Endothelial cell of umbilical vein (primary cell): ENCODE results near the gene STAB2. TPM values are rescaled to one million over a fixed set of nuclear protein-coding genes. Genes with fewer than 3 reads are reported as not detected.

ENCODE experiments used
- BruUV-seq: library from RNA; stranded (reverse); fragments of 400-500 nt; replicated peaks from 2 replicates; lab custom pipeline; 2021; lab: Mats Ljungman, UMichigan
- CTCF ChIA-PET: fragments of 300-600, 350-600 bp; sonication (Branson Sonifier 250); formaldehyde crosslinking; loops from one replicate; lab custom pipeline; 2021; ENCODE audit warnings: antibody characterized with exemption, inconsistent platforms; lab: Charles Lee
- POLR2A ChIA-PET: fragments of 300-600, 350-600 bp; sonication (Branson Sonifier 250); formaldehyde crosslinking; loops from one replicate; lab custom pipeline; 2021; ENCODE audit warnings: antibody characterized with exemption, inconsistent platforms; lab: Charles Lee
- DNase-seq: peaks from one replicate; pipeline ENCODE4 v3.0.0-alpha.2; 2011; ENCODE audit warnings: low read depth, low spot score
- FAIRE-seq: peaks from 2 replicates; lab custom pipeline; 2011; peaks lifted over from hg19 to GRCh38; lab: Jason Lieb, UNC
- H2AFZ ChIP-seq: 2 replicates; pipeline ENCODE4 v1.6.0; 2012; ENCODE audit warnings: low read depth, low read length, control low read depth, inconsistent platforms
- H3K27ac ChIP-seq: 2 replicates; pipeline ENCODE4 v1.5.1; 2011; ENCODE audit warnings: low read depth, mild to moderate bottlenecking, control low read depth, low read length, moderate library complexity; ENCODE audit not compliant: insufficient read depth
- H3K27me3 ChIP-seq, 2 experiments: 2 replicates each; pipeline versions ENCODE4 v1.6.0 to v1.6.1; 2011; ENCODE audit warnings: low read length in 2 of 2, mixed read lengths in 1 of 2; ENCODE audit not compliant: control insufficient read depth in 2 of 2, insufficient read depth in 2 of 2
- H3K36me3 ChIP-seq, 2 experiments: 2 replicates in 1 of 2; 3 replicates in 1 of 2; pipeline ENCODE4 v1.5.1; 2011; ENCODE audit warnings: low read length in 2 of 2, mild to moderate bottlenecking in 1 of 2, moderate library complexity in 1 of 2; ENCODE audit not compliant: control insufficient read depth in 2 of 2, insufficient read depth in 2 of 2; ENCODE audit errors: extremely low read depth in 1 of 2
- H3K4me1 ChIP-seq: 3 replicates; pipeline ENCODE4 v1.5.1; 2011; ENCODE audit warnings: mild to moderate bottlenecking, low read length; ENCODE audit not compliant: control insufficient read depth, insufficient read depth; ENCODE audit errors: extremely low read depth
- H3K4me2 ChIP-seq: 2 replicates; pipeline ENCODE4 v1.6.1; 2011; ENCODE audit warnings: low read length, control low read depth, mixed read lengths; ENCODE audit not compliant: insufficient read depth
- H3K4me3 ChIP-seq, 3 experiments: fragments of 200-600 bp in 1 of 3; sonication (generic), shearing (Covaris generic) in 1 of 3; replicated peaks in 1 of 3; 2 replicates each; pipeline ENCODE4 v1.5.1; 2011 to 2016; ENCODE audit warnings: control low read depth in 3 of 3, low read length in 3 of 3, mild to moderate bottlenecking in 2 of 3, inconsistent platforms in 1 of 3, low read depth in 1 of 3, moderate library complexity in 1 of 3; ENCODE audit not compliant: insufficient read depth in 1 of 3
- H3K79me2 ChIP-seq: 2 replicates; pipeline ENCODE4 v1.6.0; 2012; ENCODE audit warnings: low read length, inconsistent platforms; ENCODE audit not compliant: control insufficient read depth, insufficient read depth
- H3K9ac ChIP-seq: replicated peaks from 2 replicates; pipeline ENCODE3; 2011; ENCODE audit warnings: low read length, control low read depth; ENCODE audit not compliant: insufficient read depth; ENCODE audit errors: extremely low read depth
- H3K9me1 ChIP-seq: replicated peaks from 3 replicates; pipeline ENCODE4 v1.6.0; 2011; ENCODE audit warnings: mild to moderate bottlenecking, low read length; ENCODE audit not compliant: control insufficient read depth, insufficient read depth; ENCODE audit errors: extremely low read depth
- H3K9me3 ChIP-seq: replicated peaks from 2 replicates; pipeline ENCODE4 v1.5.1; 2012; ENCODE audit warnings: low read length, inconsistent platforms; ENCODE audit not compliant: control insufficient read depth, insufficient read depth
- H4K20me1 ChIP-seq: replicated peaks from 2 replicates; pipeline ENCODE3; 2011; ENCODE audit warnings: mild to moderate bottlenecking, low read length; ENCODE audit not compliant: control insufficient read depth, insufficient read depth; ENCODE audit errors: extremely low read depth
- CTCF ChIP-seq, 2 donors: IDR thresholded peaks; 1 replicate in 1 of 2; 2 replicates in 1 of 2; pipeline ENCODE4 v1.5.1; 2011; ENCODE audit warnings: low read length in 2 of 2, mild to moderate bottlenecking in 2 of 2, moderate library complexity in 2 of 2, control low read depth in 1 of 2, inconsistent platforms in 1 of 2, low read depth in 1 of 2; ENCODE audit not compliant: insufficient read depth in 1 of 2; ENCODE audit errors: extremely low read depth in 1 of 2
- EZH2 ChIP-seq: IDR thresholded peaks from 2 replicates; pipeline ENCODE4 v1.6.1; 2012; ENCODE audit warnings: borderline replicate concordance, low read depth, mild to moderate bottlenecking, moderate library complexity, low read length, inconsistent platforms; ENCODE audit not compliant: severe bottlenecking
- FOS ChIP-seq: IDR thresholded peaks from 2 replicates; pipeline ENCODE4 v1.6.1; 2011; ENCODE audit warnings: mild to moderate bottlenecking, low read length, moderate library complexity, borderline replicate concordance; ENCODE audit not compliant: insufficient read depth
- GATA2 ChIP-seq: IDR thresholded peaks from 2 replicates; pipeline ENCODE4 v1.7.0; 2011; ENCODE audit warnings: low read depth, mild to moderate bottlenecking, moderate library complexity, mixed read lengths, low read length; ENCODE audit not compliant: insufficient read length, insufficient read depth
- JUN ChIP-seq: IDR thresholded peaks from 2 replicates; pipeline ENCODE4 v1.6.1; 2011; ENCODE audit warnings: borderline replicate concordance, low read depth; ENCODE audit not compliant: insufficient read length, insufficient read depth
- MAX ChIP-seq: IDR thresholded peaks from 2 replicates; pipeline ENCODE4 v1.6.1; 2011; ENCODE audit not compliant: insufficient read depth, insufficient read length
- MYC ChIP-seq: IDR thresholded peaks from one replicate; pipeline ENCODE4 v1.6.1; 2011; ENCODE audit warnings: mild to moderate bottlenecking, low read depth, low read length
- POLR2A ChIP-seq: IDR thresholded peaks from 2 replicates; pipeline ENCODE4 v1.6.1; 2012; ENCODE audit warnings: low read depth, mild to moderate bottlenecking, control low read depth, low read length
- POLR2AphosphoS5 ChIP-seq: IDR thresholded peaks from 2 replicates; pipeline ENCODE4 v1.6.1; 2012; ENCODE audit warnings: low read depth, mild to moderate bottlenecking, control low read depth, low read length, moderate library complexity; ENCODE audit not compliant: insufficient read depth
- dilution Hi-C: fragments of 300-500 bp; cut with MboI; formaldehyde crosslinking; loops from one replicate; pipeline ENCODE4 v1.15.0; 2019; ENCODE audit warnings: low sequenced_read_pairs; ENCODE audit not compliant: extremely low pct_ligation_motif_present
- intact Hi-C: fragments of 100-400 bp; cut with micrococcal nuclease; formaldehyde crosslinking; loops from one replicate; pipeline ENCODE4 v1.10.0; 2022
- polyA plus RNA-seq, 4 experiments: library from polyadenylated mRNA; depleted of rRNA in 3 of 4; stranded (reverse) in 3 of 4; unstranded in 1 of 4; fragments of >200 nt; gene quantifications; 2 replicates each; pipeline versions ENCODE4 v1.2.1 to v1.2.3, GENCODE V29; 2011 to 2012; ENCODE audit warnings: missing spikeins in 1 of 4
- total RNA-seq: library from RNA; stranded (reverse); gene quantifications from 2 replicates; pipeline ENCODE4 v1.2.3, GENCODE V29; 2021

The STAB2 gene
- total and polyA plus RNA-seq, 2 donors (not counting 3 experiments of a cell fraction or from before 2014, with no cell fraction given) = 0.01 TPM; not detected in 1

GRCh38 chr12:103813949-103814348 is 226.9 kb downstream of the STAB2 start:
- Histone ChIP-seq H3K27me3 (no peaks in the 10 kb centered on the region), H3K79me2 (no peaks in the 10 kb centered on the region), H3K27ac (no peak overlapping the region), H3K4me1 (no peaks in the 10 kb centered on the region), H3K36me3 (peaks cover 0 to 2% of the 10 kb centered on the region in 2 experiments), H3K9me1 (no peaks in the 10 kb centered on the region), H3K9me3 (no peaks in the 10 kb centered on the region), H3K4me2 (no peak overlapping the region), H4K20me1 (no peaks in the 10 kb centered on the region), H3K4me3 (no peak overlapping the region), H3K9ac (no peak overlapping the region), H2AFZ (no peak overlapping the region)
- no TSS peak for BruUV-seq
- DNase-seq (no peak), FAIRE-seq (no peak)
- CTCF ChIA-PET = interaction anchor here (1.5 kb wide), 1 partner anchor 42 kb away, joined by 4 read pairs; no protein-coding TSS in a partner anchor
- intact Hi-C loops (no loop called here), dilution Hi-C loops (no loop called here)
- TF ChIP-seq FOS (no peak), POLR2A (no peak), JUN (no peak)
- POLR2A ChIA-PET = no interaction called here

- intact Hi-C loops (no loop called here), dilution Hi-C loops (no loop called here)
- H2AFZ ChIP-seq = no peak overlapping the region
- ChIA-PET POLR2A (no interaction called here), CTCF (interaction anchor here (1.5 kb wide), 1 partner anchor 43 kb away, joined by 4 read pairs; no protein-coding TSS in a partner anchor)
- H3K79me2 ChIP-seq = no peaks in the 10 kb centered on the region
- H3K9ac ChIP-seq = no peak overlapping the region
- no peaks in the 10 kb centered on the region for H4K20me1 ChIP-seq
- H3K27me3 ChIP-seq = no peaks in the 10 kb centered on the region
- H3K9me1 ChIP-seq = no peaks in the 10 kb centered on the region
- H3K36me3 ChIP-seq = peaks cover 0 to 2% of the 10 kb centered on the region in 2 experiments
- H3K4me3 ChIP-seq = no peak overlapping the region
- TF ChIP-seq POLR2AphosphoS5 (no peak), MAX (no peak), MYC (no peak), JUN (no peak), POLR2A (no peak), EZH2 (no peak), FOS (no peak), GATA2 (no peak), CTCF (IDR thresholded peaks at IDR 0.05; ENCODE audit: extremely low read depth in 1 of 2, insufficient read depth in 1 of 2, low read depth in 1 of 2, low read length in 2 of 2) (no peak)
- no peak overlapping the region for H3K27ac ChIP-seq
- BruUV-seq = no TSS peak
- FAIRE-seq (no peak), DNase-seq (no peak)
- no peaks in the 10 kb centered on the region for H3K4me1 ChIP-seq
- no peaks in the 10 kb centered on the region for H3K9me3 ChIP-seq
- H3K4me2 ChIP-seq = no peak overlapping the region
Measured at GRCh38 chr12:103814436-103814835, 227.4 kb downstream of the STAB2 start.
